Endothelial cell of umbilical vein (primary cell): ENCODE measurements around the gene GTF3C1.

Source experiments
- EZH2 ChIP-seq: IDR thresholded peaks from 2 replicates; pipeline ENCODE4 v1.6.1; 2012; ENCODE audit warnings: borderline replicate concordance, low read depth, mild to moderate bottlenecking, moderate library complexity, low read length, inconsistent platforms; ENCODE audit not compliant: severe bottlenecking
- POLR2A ChIP-seq: IDR thresholded peaks from 2 replicates; pipeline ENCODE4 v1.6.1; 2012; ENCODE audit warnings: low read depth, mild to moderate bottlenecking, control low read depth, low read length
- POLR2AphosphoS5 ChIP-seq: IDR thresholded peaks from 2 replicates; pipeline ENCODE4 v1.6.1; 2012; ENCODE audit warnings: low read depth, mild to moderate bottlenecking, control low read depth, low read length, moderate library complexity; ENCODE audit not compliant: insufficient read depth
- TF ChIP-seq, protein P1 (sequence below), 2 donors: IDR thresholded peaks; 1 replicate in 1 of 2; 2 replicates in 1 of 2; pipeline ENCODE4 v1.5.1; 2011; ENCODE audit warnings: low read length in 2 of 2, mild to moderate bottlenecking in 2 of 2, moderate library complexity in 2 of 2, control low read depth in 1 of 2, inconsistent platforms in 1 of 2, low read depth in 1 of 2; ENCODE audit not compliant: insufficient read depth in 1 of 2; ENCODE audit errors: extremely low read depth in 1 of 2

DNA sequence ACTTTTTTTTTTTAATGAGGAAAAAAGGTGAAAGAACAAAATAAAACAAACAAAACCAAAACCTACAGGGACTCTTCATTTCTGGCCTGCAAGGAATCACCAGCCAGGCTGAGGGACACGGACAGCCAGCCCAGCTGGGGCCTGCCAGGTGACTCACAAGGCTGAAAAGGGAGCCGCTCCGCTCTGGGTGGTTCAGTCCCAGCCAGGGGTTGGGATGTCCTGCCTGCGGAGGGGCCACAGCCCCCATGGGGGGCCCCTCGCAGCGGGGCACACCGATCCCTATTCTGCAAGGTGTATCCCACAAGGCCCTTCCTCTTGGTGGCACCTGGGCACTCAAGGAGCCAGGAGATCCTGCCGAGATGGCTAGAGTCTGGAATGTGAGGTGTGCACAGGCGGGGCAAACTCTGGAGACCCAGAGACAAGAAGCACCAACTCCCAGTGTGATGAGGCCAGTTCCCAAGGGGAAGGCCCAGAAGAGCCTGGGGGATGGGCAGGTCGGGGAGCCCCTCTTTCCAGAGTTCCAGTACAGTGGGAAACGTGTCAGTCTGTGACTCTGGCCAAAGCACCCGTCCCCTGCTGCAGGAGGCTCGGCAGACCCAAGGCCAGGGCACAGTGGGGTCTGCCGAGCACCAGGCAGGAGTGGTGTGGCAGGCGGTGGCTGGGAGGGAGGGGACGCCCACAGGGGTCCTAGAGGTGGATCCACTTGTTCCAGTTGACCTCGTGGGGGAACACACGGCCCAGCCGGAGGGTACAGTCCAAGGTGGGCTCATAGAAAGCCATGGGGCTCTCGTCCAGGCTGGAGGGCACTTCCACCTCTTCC, 88.8 kb downstream of the GTF3C1 start:
- TF ChIP-seq EZH2 (no peak), POLR2AphosphoS5 (no peak), POLR2A (no peak)
- TF ChIP-seq, protein P1, sequence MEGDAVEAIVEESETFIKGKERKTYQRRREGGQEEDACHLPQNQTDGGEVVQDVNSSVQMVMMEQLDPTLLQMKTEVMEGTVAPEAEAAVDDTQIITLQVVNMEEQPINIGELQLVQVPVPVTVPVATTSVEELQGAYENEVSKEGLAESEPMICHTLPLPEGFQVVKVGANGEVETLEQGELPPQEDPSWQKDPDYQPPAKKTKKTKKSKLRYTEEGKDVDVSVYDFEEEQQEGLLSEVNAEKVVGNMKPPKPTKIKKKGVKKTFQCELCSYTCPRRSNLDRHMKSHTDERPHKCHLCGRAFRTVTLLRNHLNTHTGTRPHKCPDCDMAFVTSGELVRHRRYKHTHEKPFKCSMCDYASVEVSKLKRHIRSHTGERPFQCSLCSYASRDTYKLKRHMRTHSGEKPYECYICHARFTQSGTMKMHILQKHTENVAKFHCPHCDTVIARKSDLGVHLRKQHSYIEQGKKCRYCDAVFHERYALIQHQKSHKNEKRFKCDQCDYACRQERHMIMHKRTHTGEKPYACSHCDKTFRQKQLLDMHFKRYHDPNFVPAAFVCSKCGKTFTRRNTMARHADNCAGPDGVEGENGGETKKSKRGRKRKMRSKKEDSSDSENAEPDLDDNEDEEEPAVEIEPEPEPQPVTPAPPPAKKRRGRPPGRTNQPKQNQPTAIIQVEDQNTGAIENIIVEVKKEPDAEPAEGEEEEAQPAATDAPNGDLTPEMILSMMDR (IDR thresholded peaks at IDR 0.05; ENCODE audit: extremely low read depth in 1 of 2, insufficient read depth in 1 of 2, low read depth in 1 of 2, low read length in 2 of 2) = no peak
